ENCODE data around the gene ANAPC10.

DNA sequence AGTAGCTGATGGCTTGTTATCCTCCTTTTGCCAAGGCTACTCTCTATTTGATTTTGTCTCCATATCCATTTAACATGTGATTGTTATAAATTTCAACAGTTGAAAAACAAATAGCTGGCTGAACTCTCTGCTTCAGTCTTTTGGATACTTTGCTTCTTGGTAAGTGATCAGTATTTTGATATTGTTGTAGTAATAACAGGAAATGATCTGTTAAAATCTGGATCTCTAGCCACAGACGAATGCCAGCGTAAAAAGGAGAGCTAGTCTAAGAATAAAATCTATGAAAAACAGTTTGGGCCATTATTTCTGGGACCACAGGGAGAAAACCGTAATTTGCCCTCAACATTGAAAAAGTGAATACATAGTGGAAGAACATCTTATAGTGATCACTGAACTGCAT is 113.8 kb downstream of the ANAPC10 start:
- TF ChIP-seq, protein P1, sequence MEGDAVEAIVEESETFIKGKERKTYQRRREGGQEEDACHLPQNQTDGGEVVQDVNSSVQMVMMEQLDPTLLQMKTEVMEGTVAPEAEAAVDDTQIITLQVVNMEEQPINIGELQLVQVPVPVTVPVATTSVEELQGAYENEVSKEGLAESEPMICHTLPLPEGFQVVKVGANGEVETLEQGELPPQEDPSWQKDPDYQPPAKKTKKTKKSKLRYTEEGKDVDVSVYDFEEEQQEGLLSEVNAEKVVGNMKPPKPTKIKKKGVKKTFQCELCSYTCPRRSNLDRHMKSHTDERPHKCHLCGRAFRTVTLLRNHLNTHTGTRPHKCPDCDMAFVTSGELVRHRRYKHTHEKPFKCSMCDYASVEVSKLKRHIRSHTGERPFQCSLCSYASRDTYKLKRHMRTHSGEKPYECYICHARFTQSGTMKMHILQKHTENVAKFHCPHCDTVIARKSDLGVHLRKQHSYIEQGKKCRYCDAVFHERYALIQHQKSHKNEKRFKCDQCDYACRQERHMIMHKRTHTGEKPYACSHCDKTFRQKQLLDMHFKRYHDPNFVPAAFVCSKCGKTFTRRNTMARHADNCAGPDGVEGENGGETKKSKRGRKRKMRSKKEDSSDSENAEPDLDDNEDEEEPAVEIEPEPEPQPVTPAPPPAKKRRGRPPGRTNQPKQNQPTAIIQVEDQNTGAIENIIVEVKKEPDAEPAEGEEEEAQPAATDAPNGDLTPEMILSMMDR (IDR thresholded peaks at IDR 0.05; ENCODE audit: low read length): no peak
- TF ChIP-seq EZH2 (IDR thresholded peaks at IDR 0.05; ENCODE audit: borderline replicate concordance, low read length): no peak
